ENCODE measurements around the gene SYT17.

DNA sequence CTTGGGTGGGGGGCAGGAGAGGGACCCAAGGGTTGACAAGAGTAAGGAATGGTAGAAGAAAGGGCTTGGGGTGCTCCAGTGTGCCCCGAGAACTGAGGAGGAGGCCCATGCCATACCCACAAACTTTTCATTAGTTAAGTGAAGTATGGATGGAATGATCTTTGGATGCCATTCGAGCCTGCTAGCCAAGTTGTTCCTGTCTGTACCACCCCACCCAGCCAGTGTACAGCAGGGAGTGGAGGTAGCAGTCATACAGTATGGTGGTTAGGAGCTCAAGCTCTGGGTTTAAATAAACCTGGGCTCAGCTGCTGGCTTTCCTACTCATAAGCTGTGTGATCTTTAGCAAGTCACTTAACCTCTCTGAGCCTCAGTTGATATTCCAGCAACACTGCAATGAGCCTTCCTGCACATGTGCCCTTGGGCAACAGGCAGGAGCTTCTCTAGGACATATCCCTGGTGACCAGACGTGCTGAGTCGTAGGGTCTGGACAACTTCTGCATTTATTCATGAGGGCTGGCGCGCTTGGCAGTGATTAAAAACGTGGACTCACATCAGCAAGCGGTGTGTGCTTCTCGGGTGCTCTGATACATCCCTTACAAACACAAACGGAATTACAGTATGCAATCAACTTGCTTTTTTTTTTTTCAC, 31.4 kb upstream of the SYT17 start:
- TF ChIP-seq POLR2AphosphoS5 (IDR thresholded peaks at IDR 0.05; ENCODE audit: low read depth, low read length) (no peak), POLR2A (IDR thresholded peaks at IDR 0.05; ENCODE audit: low read depth, low read length) (no peak)
